Liver (tissue), 9 donors: ENCODE data around the gene LY86. TPM values are rescaled to one million over a fixed set of nuclear protein-coding genes. Genes with fewer than 3 reads are reported as not detected.

Source experiments
- DNase-seq: peaks from one replicate; pipeline ENCODE4 v3.0.0-alpha.2; 2017; ENCODE audit warnings: low spot score
- H3K27ac ChIP-seq, 2 donors: one replicate each; pipeline ENCODE4 v1.7.0; 2013; ENCODE audit warnings: inconsistent platforms in 2 of 2, low read length in 2 of 2, control low read depth in 1 of 2, low read depth in 1 of 2, mild to moderate bottlenecking in 1 of 2
- H3K27me3 ChIP-seq, 4 donors: one replicate each; pipeline versions ENCODE4 v1.6.1 to v1.7.0; 2013; ENCODE audit warnings: low read length in 3 of 4, inconsistent platforms in 1 of 4, mild to moderate bottlenecking in 1 of 4, moderate library complexity in 1 of 4; ENCODE audit not compliant: control insufficient read depth in 4 of 4, insufficient read depth in 4 of 4
- H3K36me3 ChIP-seq, 4 donors: one replicate each; pipeline versions ENCODE4 v1.6.1 to v1.7.0; 2013; ENCODE audit warnings: low read length in 3 of 4, mild to moderate bottlenecking in 3 of 4, low read depth in 1 of 4, moderate library complexity in 1 of 4; ENCODE audit not compliant: control insufficient read depth in 4 of 4, insufficient read depth in 3 of 4
- H3K4me1 ChIP-seq, 4 donors: one replicate each; pipeline versions ENCODE4 v1.6.1 to v1.7.0; 2013; ENCODE audit warnings: low read length in 3 of 4, mild to moderate bottlenecking in 3 of 4, moderate library complexity in 1 of 4; ENCODE audit not compliant: control insufficient read depth in 4 of 4, insufficient read depth in 4 of 4
- H3K4me3 ChIP-seq, 3 donors: one replicate each; pipeline versions ENCODE4 v1.6.1 to v1.7.0; 2013; ENCODE audit warnings: low read length in 3 of 3, control low read depth in 1 of 3, low read depth in 1 of 3, mild to moderate bottlenecking in 1 of 3
- H3K9ac ChIP-seq, 2 donors: one replicate each; pipeline ENCODE4 v1.7.0; 2013; ENCODE audit warnings: low read length in 2 of 2, mild to moderate bottlenecking in 2 of 2, moderate library complexity in 2 of 2, control low read depth in 1 of 2, low read depth in 1 of 2
- H3K9me3 ChIP-seq, 4 donors: one replicate each; pipeline versions ENCODE4 v1.6.1 to v1.7.0; 2013; ENCODE audit warnings: low read length in 3 of 4; ENCODE audit not compliant: control insufficient read depth in 4 of 4
- EGR1 ChIP-seq, 2 donors: IDR thresholded peaks; 2 replicates each; pipeline ENCODE4 v1.6.1; 2016 to 2018; ENCODE audit warnings: antibody characterized with exemption in 2 of 2, low read depth in 2 of 2
- FOXA1 ChIP-seq: IDR thresholded peaks from 2 replicates; pipeline ENCODE4 v1.6.1; 2016; ENCODE audit warnings: antibody characterized with exemption
- FOXA2 ChIP-seq: IDR thresholded peaks from 2 replicates; pipeline ENCODE4 v1.6.1; 2016; ENCODE audit warnings: antibody characterized with exemption
- GABPA ChIP-seq, 2 donors: IDR thresholded peaks in 1 of 2; conservative IDR thresholded peaks in 1 of 2; 2 replicates each; pipeline ENCODE4 v1.6.1; 2016; ENCODE audit warnings: antibody characterized with exemption in 2 of 2, mild to moderate bottlenecking in 1 of 2, moderate library complexity in 1 of 2
- HNF4A ChIP-seq, 2 donors: conservative IDR thresholded peaks; 2 replicates each; pipeline ENCODE4 v1.6.1; 2016; ENCODE audit warnings: antibody characterized with exemption in 2 of 2, mild to moderate bottlenecking in 2 of 2
- HNF4G ChIP-seq: IDR thresholded peaks from 2 replicates; pipeline ENCODE4 v1.6.1; 2016; ENCODE audit warnings: antibody characterized with exemption
- JUND ChIP-seq, 2 donors: IDR thresholded peaks; 2 replicates each; pipeline ENCODE4 v1.6.1; 2016; ENCODE audit warnings: antibody characterized with exemption in 2 of 2
- NR2F2 ChIP-seq: IDR thresholded peaks from 2 replicates; pipeline ENCODE4 v1.6.1; 2016; ENCODE audit warnings: antibody characterized with exemption
- RAD21 ChIP-seq, 2 donors: IDR thresholded peaks; 2 replicates each; pipeline ENCODE4 v1.6.1; 2016; ENCODE audit warnings: antibody characterized with exemption in 2 of 2, mild to moderate bottlenecking in 2 of 2
- RXRA ChIP-seq, 2 donors: IDR thresholded peaks; 2 replicates each; pipeline ENCODE4 v1.6.1; 2017 to 2018; ENCODE audit warnings: antibody characterized with exemption in 2 of 2, mild to moderate bottlenecking in 1 of 2
- SP1 ChIP-seq: IDR thresholded peaks from 2 replicates; pipeline ENCODE4 v1.6.1; 2018; ENCODE audit warnings: antibody characterized with exemption, mild to moderate bottlenecking
- TAF1 ChIP-seq: conservative IDR thresholded peaks from 2 replicates; pipeline ENCODE4 v1.6.1; 2016; ENCODE audit warnings: antibody characterized with exemption, mild to moderate bottlenecking
- YY1 ChIP-seq: IDR thresholded peaks from 2 replicates; pipeline ENCODE4 v1.6.1; 2016; ENCODE audit warnings: antibody characterized with exemption, mild to moderate bottlenecking
- WGBS: extraction: QIAGEN DNeasy Blood & Tissue Kit; methylation state at CpG from one replicate; pipeline ENCODE4 v1.1.7; 2013; 5-methylcytosine and 5-hydroxymethylcytosine counted together
- polyA plus RNA-seq, 2 donors: library from polyadenylated mRNA; stranded (reverse) in 1 of 2; unstranded in 1 of 2; fragments of 200-250 nt in 1 of 2; fragments of >200 nt in 1 of 2; fragmentation: Nextera tagmentation in 1 of 2; extraction: Ambion mirVana in 1 of 2; gene quantifications; one replicate each; pipeline versions ENCODE4 v1.2.1 to v1.2.3, GENCODE V29; 2013 to 2015
- total RNA-seq, 2 donors: library from RNA; depleted of rRNA; stranded (reverse); fragments of >200 nt; gene quantifications; one replicate each; pipeline ENCODE4 v1.2.3, GENCODE V29; 2014
- TF ChIP-seq, protein P1 (sequence below): IDR thresholded peaks from 2 replicates; pipeline ENCODE4 v1.6.1; 2016; ENCODE audit warnings: antibody characterized with exemption
- TF ChIP-seq, protein P2 (sequence below): IDR thresholded peaks from 2 replicates; pipeline ENCODE4 v1.6.1; 2016; ENCODE audit warnings: antibody characterized with exemption, mild to moderate bottlenecking
- TF ChIP-seq, protein P3 (sequence below): IDR thresholded peaks from 2 replicates; pipeline ENCODE4 v1.6.1; 2016; ENCODE audit warnings: antibody characterized with exemption
- TF ChIP-seq, protein P4 (sequence below): IDR thresholded peaks from 2 replicates; pipeline ENCODE4 v1.6.1; 2016; ENCODE audit warnings: antibody characterized with exemption
- TF ChIP-seq, protein P5 (sequence below): fragments of 150-350 bp; IDR thresholded peaks from 2 replicates; pipeline ENCODE4 v1.5.1; 2017; ENCODE audit warnings: improper control_type of control experiment, low read depth, low read length; ENCODE audit not compliant: missing input control
- donor health status: healthy.
- donor health status: healthy.
- donor health status: healthy.
- donor health status: healthy.
- donor health status: healthy.

The LY86 gene
- total and polyA plus RNA-seq, 4 donors = 1.4 to 7.8 (median 3.7) TPM

DNA sequence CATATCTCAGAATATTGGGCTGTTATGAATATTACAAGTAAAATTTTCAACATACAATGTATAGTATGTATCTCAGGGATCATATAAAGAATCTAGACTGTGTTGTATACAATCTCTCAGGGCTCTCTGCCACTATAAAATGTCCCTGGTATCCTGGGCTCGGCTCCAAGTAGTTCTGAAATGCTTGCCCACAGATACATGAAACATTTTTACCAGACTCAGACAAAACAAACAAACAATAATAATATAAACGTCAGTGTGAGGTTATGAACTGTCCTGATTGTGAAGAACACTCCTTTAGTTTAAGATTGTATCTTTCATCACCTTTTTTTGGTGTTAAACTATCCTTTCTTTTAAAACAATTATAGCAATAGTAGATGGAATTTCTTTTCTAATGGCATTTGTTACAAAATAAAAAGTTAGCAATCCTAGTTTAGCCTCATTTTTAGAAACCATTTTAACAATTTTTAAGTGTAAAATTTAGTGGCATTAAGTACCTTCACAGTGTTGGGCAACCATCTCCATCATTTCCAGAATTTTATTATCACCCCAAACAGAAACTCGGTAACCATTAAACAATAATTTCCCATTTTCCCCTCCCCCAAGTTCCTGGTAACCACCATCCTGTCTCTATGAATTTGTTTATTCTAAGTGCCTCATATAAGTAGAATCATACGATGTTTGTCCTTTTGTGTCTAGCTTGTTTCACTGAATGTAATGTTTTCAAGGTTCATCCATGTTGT, 17.4 kb upstream of the LY86 start:
- no peak for DNase-seq
- peaks cover 0 to 2% (median under 1%) of the 10 kb centered on the region in 4 donors for H3K9me3 ChIP-seq
- H3K36me3 ChIP-seq = no peaks in the 10 kb centered on the region
- TF ChIP-seq, protein P1, sequence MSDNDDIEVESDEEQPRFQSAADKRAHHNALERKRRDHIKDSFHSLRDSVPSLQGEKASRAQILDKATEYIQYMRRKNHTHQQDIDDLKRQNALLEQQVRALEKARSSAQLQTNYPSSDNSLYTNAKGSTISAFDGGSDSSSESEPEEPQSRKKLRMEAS = no peak
- TF ChIP-seq NR2F2 (no peak), HNF4G (no peak), SP1 (no peak), JUND (IDR thresholded peaks at IDR 0.05) (no peak), RXRA (IDR thresholded peaks at IDR 0.05) (no peak), FOXA2 (no peak), TAF1 (no peak)
- TF ChIP-seq, protein P2, sequence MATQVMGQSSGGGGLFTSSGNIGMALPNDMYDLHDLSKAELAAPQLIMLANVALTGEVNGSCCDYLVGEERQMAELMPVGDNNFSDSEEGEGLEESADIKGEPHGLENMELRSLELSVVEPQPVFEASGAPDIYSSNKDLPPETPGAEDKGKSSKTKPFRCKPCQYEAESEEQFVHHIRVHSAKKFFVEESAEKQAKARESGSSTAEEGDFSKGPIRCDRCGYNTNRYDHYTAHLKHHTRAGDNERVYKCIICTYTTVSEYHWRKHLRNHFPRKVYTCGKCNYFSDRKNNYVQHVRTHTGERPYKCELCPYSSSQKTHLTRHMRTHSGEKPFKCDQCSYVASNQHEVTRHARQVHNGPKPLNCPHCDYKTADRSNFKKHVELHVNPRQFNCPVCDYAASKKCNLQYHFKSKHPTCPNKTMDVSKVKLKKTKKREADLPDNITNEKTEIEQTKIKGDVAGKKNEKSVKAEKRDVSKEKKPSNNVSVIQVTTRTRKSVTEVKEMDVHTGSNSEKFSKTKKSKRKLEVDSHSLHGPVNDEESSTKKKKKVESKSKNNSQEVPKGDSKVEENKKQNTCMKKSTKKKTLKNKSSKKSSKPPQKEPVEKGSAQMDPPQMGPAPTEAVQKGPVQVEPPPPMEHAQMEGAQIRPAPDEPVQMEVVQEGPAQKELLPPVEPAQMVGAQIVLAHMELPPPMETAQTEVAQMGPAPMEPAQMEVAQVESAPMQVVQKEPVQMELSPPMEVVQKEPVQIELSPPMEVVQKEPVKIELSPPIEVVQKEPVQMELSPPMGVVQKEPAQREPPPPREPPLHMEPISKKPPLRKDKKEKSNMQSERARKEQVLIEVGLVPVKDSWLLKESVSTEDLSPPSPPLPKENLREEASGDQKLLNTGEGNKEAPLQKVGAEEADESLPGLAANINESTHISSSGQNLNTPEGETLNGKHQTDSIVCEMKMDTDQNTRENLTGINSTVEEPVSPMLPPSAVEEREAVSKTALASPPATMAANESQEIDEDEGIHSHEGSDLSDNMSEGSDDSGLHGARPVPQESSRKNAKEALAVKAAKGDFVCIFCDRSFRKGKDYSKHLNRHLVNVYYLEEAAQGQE = no peak
- no peak overlapping the region for H3K4me3 ChIP-seq
- no peak overlapping the region for H3K9ac ChIP-seq
- H3K4me1 ChIP-seq = no peaks in the 10 kb centered on the region
- WGBS = 60% methylated on average over 4 of the region's 4 CpGs
- H3K27me3 ChIP-seq = no peaks in the 10 kb centered on the region
- no peak overlapping the region for H3K27ac ChIP-seq

DNA sequence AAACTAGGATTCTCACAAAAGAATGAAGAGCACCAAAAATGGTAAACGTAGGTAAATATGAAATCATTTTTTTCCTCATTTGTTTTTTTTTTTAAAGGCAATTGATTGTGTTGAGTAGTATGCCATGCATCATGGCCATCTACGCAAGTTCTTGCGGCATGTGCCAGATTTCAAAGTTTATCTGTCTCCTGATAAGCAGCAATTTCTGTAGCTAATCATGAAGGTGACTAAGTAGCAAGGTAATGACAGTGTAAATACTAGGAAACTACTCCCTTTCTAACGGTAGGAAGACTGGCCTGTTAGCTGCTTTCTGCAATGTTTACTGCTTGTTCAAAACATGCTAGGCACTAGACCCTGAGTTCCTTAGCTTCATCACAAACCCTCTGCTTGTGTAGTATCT, 13.4 kb upstream of the LY86 start:
- Histone ChIP-seq H3K9ac (no peak overlapping the region), H3K9me3 (peaks cover 0 to 3% (median 1%) of the 10 kb centered on the region in 4 donors), H3K4me3 (no peak overlapping the region), H3K36me3 (no peaks in the 10 kb centered on the region), H3K4me1 (no peaks in the 10 kb centered on the region), H3K27ac (no peak overlapping the region), H3K27me3 (no peaks in the 10 kb centered on the region)
- no peak for DNase-seq
- 75% methylated on average over 4 of the region's 4 CpGs for WGBS
- no peak for TF ChIP-seq HNF4A (conservative IDR thresholded peaks at IDR 0.05)
- no peak for TF ChIP-seq EGR1 (IDR thresholded peaks at IDR 0.05; ENCODE audit: low read depth in 2 of 2)
- TF ChIP-seq, protein P2 = no peak
- TF ChIP-seq, protein P3, sequence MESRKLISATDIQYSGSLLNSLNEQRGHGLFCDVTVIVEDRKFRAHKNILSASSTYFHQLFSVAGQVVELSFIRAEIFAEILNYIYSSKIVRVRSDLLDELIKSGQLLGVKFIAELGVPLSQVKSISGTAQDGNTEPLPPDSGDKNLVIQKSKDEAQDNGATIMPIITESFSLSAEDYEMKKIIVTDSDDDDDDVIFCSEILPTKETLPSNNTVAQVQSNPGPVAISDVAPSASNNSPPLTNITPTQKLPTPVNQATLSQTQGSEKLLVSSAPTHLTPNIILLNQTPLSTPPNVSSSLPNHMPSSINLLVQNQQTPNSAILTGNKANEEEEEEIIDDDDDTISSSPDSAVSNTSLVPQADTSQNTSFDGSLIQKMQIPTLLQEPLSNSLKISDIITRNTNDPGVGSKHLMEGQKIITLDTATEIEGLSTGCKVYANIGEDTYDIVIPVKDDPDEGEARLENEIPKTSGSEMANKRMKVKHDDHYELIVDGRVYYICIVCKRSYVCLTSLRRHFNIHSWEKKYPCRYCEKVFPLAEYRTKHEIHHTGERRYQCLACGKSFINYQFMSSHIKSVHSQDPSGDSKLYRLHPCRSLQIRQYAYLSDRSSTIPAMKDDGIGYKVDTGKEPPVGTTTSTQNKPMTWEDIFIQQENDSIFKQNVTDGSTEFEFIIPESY = no peak
- TF ChIP-seq RAD21 (IDR thresholded peaks at IDR 0.05) = no peak
- TF ChIP-seq, protein P1 = no peak
- TF ChIP-seq, protein P4, sequence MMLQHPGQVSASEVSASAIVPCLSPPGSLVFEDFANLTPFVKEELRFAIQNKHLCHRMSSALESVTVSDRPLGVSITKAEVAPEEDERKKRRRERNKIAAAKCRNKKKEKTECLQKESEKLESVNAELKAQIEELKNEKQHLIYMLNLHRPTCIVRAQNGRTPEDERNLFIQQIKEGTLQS = no peak
- TF ChIP-seq, protein P5, sequence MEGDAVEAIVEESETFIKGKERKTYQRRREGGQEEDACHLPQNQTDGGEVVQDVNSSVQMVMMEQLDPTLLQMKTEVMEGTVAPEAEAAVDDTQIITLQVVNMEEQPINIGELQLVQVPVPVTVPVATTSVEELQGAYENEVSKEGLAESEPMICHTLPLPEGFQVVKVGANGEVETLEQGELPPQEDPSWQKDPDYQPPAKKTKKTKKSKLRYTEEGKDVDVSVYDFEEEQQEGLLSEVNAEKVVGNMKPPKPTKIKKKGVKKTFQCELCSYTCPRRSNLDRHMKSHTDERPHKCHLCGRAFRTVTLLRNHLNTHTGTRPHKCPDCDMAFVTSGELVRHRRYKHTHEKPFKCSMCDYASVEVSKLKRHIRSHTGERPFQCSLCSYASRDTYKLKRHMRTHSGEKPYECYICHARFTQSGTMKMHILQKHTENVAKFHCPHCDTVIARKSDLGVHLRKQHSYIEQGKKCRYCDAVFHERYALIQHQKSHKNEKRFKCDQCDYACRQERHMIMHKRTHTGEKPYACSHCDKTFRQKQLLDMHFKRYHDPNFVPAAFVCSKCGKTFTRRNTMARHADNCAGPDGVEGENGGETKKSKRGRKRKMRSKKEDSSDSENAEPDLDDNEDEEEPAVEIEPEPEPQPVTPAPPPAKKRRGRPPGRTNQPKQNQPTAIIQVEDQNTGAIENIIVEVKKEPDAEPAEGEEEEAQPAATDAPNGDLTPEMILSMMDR = no peak
- no peak for TF ChIP-seq YY1
- no peak for TF ChIP-seq RXRA (IDR thresholded peaks at IDR 0.05)
- no peak for TF ChIP-seq TAF1
- TF ChIP-seq HNF4G = no peak
- TF ChIP-seq FOXA1 = no peak
- TF ChIP-seq JUND (IDR thresholded peaks at IDR 0.05) = no peak
- no peak for TF ChIP-seq FOXA2
- TF ChIP-seq GABPA (IDR thresholded peaks at IDR 0.05 in 1 of 2, conservative IDR thresholded peaks at IDR 0.05 in 1 of 2) = no peak
- TF ChIP-seq NR2F2 = no peak
- TF ChIP-seq SP1 = no peak
